ENCODE measurements around the gene PACC1.

DNA sequence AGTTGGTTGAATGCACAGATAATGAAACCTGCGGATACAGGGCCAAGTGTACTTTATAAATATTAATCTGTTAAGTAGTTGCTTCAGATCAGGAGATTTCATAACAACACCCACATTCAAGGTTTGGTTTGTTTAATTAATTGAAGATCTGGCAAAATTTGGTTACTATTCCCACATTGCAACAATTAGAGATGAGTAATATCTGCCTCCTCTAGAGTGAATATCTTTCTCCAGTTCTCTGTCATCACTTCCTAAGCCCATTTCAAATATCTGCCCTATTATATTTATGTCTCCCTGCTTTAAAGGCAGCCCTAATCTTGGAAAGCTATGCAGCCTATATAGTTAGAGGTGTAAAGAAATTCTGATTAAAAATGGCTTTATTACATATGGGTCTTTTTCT is 68.1 kb downstream of the PACC1 start:
- TF ChIP-seq EZH2 (IDR thresholded peaks at IDR 0.05; ENCODE audit: borderline replicate concordance, low read depth, low read length, severe bottlenecking) (no peak), POLR2A (IDR thresholded peaks at IDR 0.05; ENCODE audit: low read depth, low read length) (no peak), POLR2AphosphoS5 (IDR thresholded peaks at IDR 0.05; ENCODE audit: insufficient read depth, low read depth, low read length) (no peak), MYC (IDR thresholded peaks at IDR 0.05; ENCODE audit: low read depth, low read length) (no peak)
- TF ChIP-seq, protein P1, sequence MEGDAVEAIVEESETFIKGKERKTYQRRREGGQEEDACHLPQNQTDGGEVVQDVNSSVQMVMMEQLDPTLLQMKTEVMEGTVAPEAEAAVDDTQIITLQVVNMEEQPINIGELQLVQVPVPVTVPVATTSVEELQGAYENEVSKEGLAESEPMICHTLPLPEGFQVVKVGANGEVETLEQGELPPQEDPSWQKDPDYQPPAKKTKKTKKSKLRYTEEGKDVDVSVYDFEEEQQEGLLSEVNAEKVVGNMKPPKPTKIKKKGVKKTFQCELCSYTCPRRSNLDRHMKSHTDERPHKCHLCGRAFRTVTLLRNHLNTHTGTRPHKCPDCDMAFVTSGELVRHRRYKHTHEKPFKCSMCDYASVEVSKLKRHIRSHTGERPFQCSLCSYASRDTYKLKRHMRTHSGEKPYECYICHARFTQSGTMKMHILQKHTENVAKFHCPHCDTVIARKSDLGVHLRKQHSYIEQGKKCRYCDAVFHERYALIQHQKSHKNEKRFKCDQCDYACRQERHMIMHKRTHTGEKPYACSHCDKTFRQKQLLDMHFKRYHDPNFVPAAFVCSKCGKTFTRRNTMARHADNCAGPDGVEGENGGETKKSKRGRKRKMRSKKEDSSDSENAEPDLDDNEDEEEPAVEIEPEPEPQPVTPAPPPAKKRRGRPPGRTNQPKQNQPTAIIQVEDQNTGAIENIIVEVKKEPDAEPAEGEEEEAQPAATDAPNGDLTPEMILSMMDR (IDR thresholded peaks at IDR 0.05; ENCODE audit: extremely low read depth in 1 of 2, insufficient read depth in 1 of 2, low read depth in 1 of 2, low read length in 2 of 2) = no peak
- TF ChIP-seq, protein P2, sequence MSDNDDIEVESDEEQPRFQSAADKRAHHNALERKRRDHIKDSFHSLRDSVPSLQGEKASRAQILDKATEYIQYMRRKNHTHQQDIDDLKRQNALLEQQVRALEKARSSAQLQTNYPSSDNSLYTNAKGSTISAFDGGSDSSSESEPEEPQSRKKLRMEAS (IDR thresholded peaks at IDR 0.05; ENCODE audit: insufficient read depth, insufficient read length) = no peak
